ENCODE measurements around the gene ID4. TPM values are rescaled to one million over a fixed set of nuclear protein-coding genes. Genes with fewer than 3 reads are reported as not detected.

Gene ID4
- total RNA-seq, 2 experiments from 2014 or later = 1.6 to 2.1 TPM

DNA sequence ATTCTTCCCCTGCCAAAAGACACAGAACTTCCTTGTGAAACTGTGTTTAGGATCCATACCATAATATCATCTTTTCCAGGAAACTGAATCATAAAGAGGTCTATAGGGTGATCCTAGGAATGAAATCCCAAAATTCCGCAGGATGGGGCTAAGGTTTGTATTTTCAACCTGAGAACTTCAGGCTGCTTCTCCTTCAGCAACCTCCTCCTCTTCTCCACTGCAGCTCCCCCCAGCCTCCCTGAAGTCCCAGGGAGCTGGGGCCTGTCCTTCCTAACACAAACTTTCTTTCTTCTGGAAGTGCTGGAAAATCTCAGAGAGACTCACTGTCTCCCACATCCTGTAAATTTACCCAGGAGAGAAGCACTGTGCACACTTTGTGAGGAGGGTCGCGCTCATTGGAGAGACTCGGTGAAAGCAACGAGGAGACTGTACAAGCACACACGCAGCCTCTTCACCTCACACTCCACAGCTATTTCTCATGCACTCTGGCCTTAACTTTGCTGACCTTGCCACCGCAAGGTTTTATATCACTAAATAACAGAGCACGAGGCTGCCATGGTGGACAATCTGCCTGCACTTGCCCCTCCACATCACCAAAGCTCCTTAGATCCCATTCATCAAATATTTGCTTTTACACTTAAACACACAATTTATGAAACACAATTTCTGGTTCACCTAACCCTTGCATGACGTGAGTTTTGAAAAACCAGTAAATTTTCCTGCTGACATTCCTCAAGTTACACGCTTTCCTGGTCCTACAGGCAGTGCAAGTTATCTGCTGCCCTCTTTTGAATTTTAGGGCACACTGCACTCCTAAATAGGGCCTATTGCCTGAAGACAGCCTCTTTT is 14.3 kb downstream of the ID4 start:
- Histone ChIP-seq H2AFZ (ENCODE audit: low read length) (peak overlapping the region; percentile 80), H3K4me1 (ENCODE audit: insufficient read depth, low read length, poor library complexity, severe bottlenecking) (peaks cover 39% of the 10 kb centered on the region), H3K79me2 (ENCODE audit: insufficient read depth, low read depth, low read length) (no peaks in the 10 kb centered on the region), H3K9me3 (ENCODE audit: low read length) (no peaks in the 10 kb centered on the region), H4K20me1 (ENCODE audit: insufficient read depth, low read length) (no peaks in the 10 kb centered on the region), H3K9me2 (ENCODE audit: insufficient read depth, low read length) (no peaks in the 10 kb centered on the region), H3K36me3 (ENCODE audit: insufficient read depth, low read length) (no peaks in the 10 kb centered on the region), H3K4me2 (ENCODE audit: low read length) (peak overlapping the region; percentile 19), H3K4me3 (ENCODE audit: low read depth, low read length, poor library complexity, severe bottlenecking) (no peak overlapping the region), H3K27ac (ENCODE audit: low read depth, low read length, poor library complexity, severe bottlenecking) (no peak overlapping the region)
- BruUV-seq (replicated peaks) = no TSS peak
- DNase-seq (ENCODE audit: low spot score) = peak; percentile 72
- ChIA-PET CTCF (ENCODE audit: unreplicated experiment) (interaction anchor here (1.0 to 1.9 kb wide), 2 partner anchors 47 to 238 kb away, joined by 3 to 6 read pairs; no protein-coding TSS in a partner anchor), POLR2A (interaction anchor here (0.7 to 1.5 kb wide), 7 partner anchors 10 to 267 kb away, joined by 3 to 8 read pairs (median 4); no protein-coding TSS in a partner anchor)
- no peak for TF ChIP-seq EZH2phosphoT487 (IDR thresholded peaks at IDR 0.05; ENCODE audit: borderline replicate concordance, low read depth, low read length)
- TF ChIP-seq, protein P1, sequence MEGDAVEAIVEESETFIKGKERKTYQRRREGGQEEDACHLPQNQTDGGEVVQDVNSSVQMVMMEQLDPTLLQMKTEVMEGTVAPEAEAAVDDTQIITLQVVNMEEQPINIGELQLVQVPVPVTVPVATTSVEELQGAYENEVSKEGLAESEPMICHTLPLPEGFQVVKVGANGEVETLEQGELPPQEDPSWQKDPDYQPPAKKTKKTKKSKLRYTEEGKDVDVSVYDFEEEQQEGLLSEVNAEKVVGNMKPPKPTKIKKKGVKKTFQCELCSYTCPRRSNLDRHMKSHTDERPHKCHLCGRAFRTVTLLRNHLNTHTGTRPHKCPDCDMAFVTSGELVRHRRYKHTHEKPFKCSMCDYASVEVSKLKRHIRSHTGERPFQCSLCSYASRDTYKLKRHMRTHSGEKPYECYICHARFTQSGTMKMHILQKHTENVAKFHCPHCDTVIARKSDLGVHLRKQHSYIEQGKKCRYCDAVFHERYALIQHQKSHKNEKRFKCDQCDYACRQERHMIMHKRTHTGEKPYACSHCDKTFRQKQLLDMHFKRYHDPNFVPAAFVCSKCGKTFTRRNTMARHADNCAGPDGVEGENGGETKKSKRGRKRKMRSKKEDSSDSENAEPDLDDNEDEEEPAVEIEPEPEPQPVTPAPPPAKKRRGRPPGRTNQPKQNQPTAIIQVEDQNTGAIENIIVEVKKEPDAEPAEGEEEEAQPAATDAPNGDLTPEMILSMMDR (conservative IDR thresholded peaks at IDR 0.05; ENCODE audit: low read length) = peak; percentile 97
- intact Hi-C loops (cut with micrococcal nuclease; ENCODE audit: unreplicated experiment) = loop anchor here (1.0 to 10.0 kb wide), 6 partner anchors 39 to 859 kb away; no protein-coding TSS in a partner anchor

DNA sequence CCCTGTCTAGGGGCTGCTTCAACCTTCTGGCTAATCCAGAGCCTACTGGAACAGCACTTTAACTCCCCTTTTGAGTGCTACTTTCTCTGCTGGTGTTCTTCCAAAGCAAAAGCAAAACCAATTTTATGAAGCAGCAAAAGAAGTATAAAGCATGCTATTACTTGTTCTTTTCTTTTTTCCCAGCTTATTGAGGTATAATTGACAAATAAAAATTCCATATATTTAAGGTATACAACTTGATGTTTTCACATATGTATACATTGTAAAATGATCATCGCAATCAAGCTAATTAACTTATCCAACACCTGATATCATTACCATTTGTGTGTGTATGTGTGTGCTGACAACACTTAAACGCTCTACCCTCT is 14.9 kb downstream of the ID4 start:
- CTCF ChIA-PET (ENCODE audit: unreplicated experiment) = interaction anchor here (1.9 kb wide), 1 partner anchor 48 kb away, joined by 6 read pairs; no protein-coding TSS in a partner anchor

More for the DNA sequence above, 14.9 kb downstream of the ID4 start:
- Histone ChIP-seq H4K20me1 (ENCODE audit: insufficient read depth, low read length) (no peaks in the 10 kb centered on the region), H3K9me3 (ENCODE audit: low read length) (no peaks in the 10 kb centered on the region), H3K36me3 (ENCODE audit: insufficient read depth, low read length) (no peaks in the 10 kb centered on the region), H3K4me3 (ENCODE audit: low read depth, low read length, poor library complexity, severe bottlenecking) (no peak overlapping the region), H3K27ac (ENCODE audit: low read depth, low read length, poor library complexity, severe bottlenecking) (no peak overlapping the region), H3K4me1 (ENCODE audit: insufficient read depth, low read length, poor library complexity, severe bottlenecking) (peaks cover 39% of the 10 kb centered on the region), H3K79me2 (ENCODE audit: insufficient read depth, low read depth, low read length) (no peaks in the 10 kb centered on the region), H3K9me2 (ENCODE audit: insufficient read depth, low read length) (no peaks in the 10 kb centered on the region), H2AFZ (ENCODE audit: low read length) (peak overlapping the region; percentile 80; the same call in 1 of the 2 replicates), H3K4me2 (ENCODE audit: low read length) (no peak overlapping the region)
- POLR2A ChIA-PET = interaction anchor here (1.0 to 1.1 kb wide), 3 partner anchors 13 to 52 kb away, joined by 4 to 8 read pairs (median 6); no protein-coding TSS in a partner anchor
- no TSS peak for BruUV-seq (replicated peaks)
- TF ChIP-seq, protein P1 (conservative IDR thresholded peaks at IDR 0.05; ENCODE audit: low read length) = peak; percentile 50; the same call in 1 of the 2 replicates
- no peak for TF ChIP-seq EZH2phosphoT487 (IDR thresholded peaks at IDR 0.05; ENCODE audit: borderline replicate concordance, low read depth, low read length)
- DNase-seq (ENCODE audit: low spot score) = no peak
- intact Hi-C loops (cut with micrococcal nuclease; ENCODE audit: unreplicated experiment) = loop anchor here (1.0 to 10.0 kb wide), 5 partner anchors 40 to 860 kb away; no protein-coding TSS in a partner anchor
